Trophoblast cell (in vitro differentiated cells and primary cell): ENCODE measurements around the gene ZC3H15.
"Not testable (repeated sequence)": the region's sequence is repeated elsewhere in the genome, so short reads cannot be mapped to it uniquely, and the experiment has no call there.

ENCODE experiments used
- DNase-seq, 2 donors: peaks; one replicate each; pipeline ENCODE4 v3.0.0-alpha.2; 2016
- H2AFZ ChIP-seq: 2 replicates; pipeline ENCODE4 v1.6.1; 2013; ENCODE audit warnings: low read length, moderate library complexity, mild to moderate bottlenecking; ENCODE audit not compliant: insufficient read depth, poor library complexity
- H2AK5ac ChIP-seq: 2 replicates; pipeline ENCODE4 v1.6.1; 2013; ENCODE audit warnings: mild to moderate bottlenecking, low read length
- H2BK120ac ChIP-seq: 2 replicates; pipeline ENCODE4 v1.6.1; 2013; ENCODE audit warnings: low read length, mild to moderate bottlenecking, moderate library complexity; ENCODE audit not compliant: insufficient read depth, poor library complexity
- H2BK12ac ChIP-seq: 2 replicates; pipeline ENCODE4 v1.6.1; 2013; ENCODE audit warnings: mild to moderate bottlenecking, low read length, moderate library complexity
- H2BK5ac ChIP-seq: 2 replicates; pipeline ENCODE4 v1.6.1; 2013; ENCODE audit warnings: low read length, low read depth, moderate library complexity, mild to moderate bottlenecking; ENCODE audit not compliant: poor library complexity
- H3K14ac ChIP-seq: 2 replicates; pipeline ENCODE4 v1.6.1; 2013; ENCODE audit warnings: mild to moderate bottlenecking, low read length
- H3K18ac ChIP-seq: 2 replicates; pipeline ENCODE4 v1.6.1; 2013; ENCODE audit warnings: mild to moderate bottlenecking, low read length
- H3K23ac ChIP-seq: 2 replicates; pipeline ENCODE4 v1.6.1; 2013; ENCODE audit warnings: low read length
- H3K27ac ChIP-seq: 2 replicates; pipeline ENCODE4 v1.5.1; 2013; ENCODE audit warnings: low read depth, mild to moderate bottlenecking, inconsistent platforms, low read length, moderate library complexity
- H3K27me3 ChIP-seq: 2 replicates; pipeline ENCODE4 v1.6.1; 2013; ENCODE audit warnings: inconsistent platforms, mild to moderate bottlenecking, low read length, moderate library complexity; ENCODE audit not compliant: insufficient read depth
- H3K36me3 ChIP-seq, 2 experiments: 1 replicate in 1 of 2; 2 replicates in 1 of 2; pipeline ENCODE4 v1.6.1; 2013; ENCODE audit warnings: low read length in 2 of 2, mild to moderate bottlenecking in 2 of 2, moderate library complexity in 1 of 2; ENCODE audit not compliant: insufficient read depth in 2 of 2, control insufficient read depth in 1 of 2
- H3K4ac ChIP-seq: 2 replicates; pipeline ENCODE4 v1.6.1; 2013; ENCODE audit warnings: low read depth, mild to moderate bottlenecking, low read length, moderate library complexity
- H3K4me1 ChIP-seq, 2 experiments: 1 replicate in 1 of 2; 2 replicates in 1 of 2; pipeline ENCODE4 v1.6.1; 2013; ENCODE audit warnings: low read length in 2 of 2, mild to moderate bottlenecking in 2 of 2, moderate library complexity in 1 of 2; ENCODE audit not compliant: insufficient read depth in 2 of 2, control insufficient read depth in 1 of 2
- H3K4me2 ChIP-seq: 2 replicates; pipeline ENCODE4 v1.6.1; 2013; ENCODE audit warnings: inconsistent platforms, mild to moderate bottlenecking, low read length, moderate library complexity
- H3K4me3 ChIP-seq: 2 replicates; pipeline ENCODE4 v1.5.1; 2013; ENCODE audit warnings: mild to moderate bottlenecking, low read depth, low read length, inconsistent platforms
- H3K79me1 ChIP-seq: one replicate; pipeline ENCODE4 v1.6.1; 2013; ENCODE audit warnings: low read length
- H3K79me2 ChIP-seq: 2 replicates; pipeline ENCODE4 v1.6.1; 2013; ENCODE audit warnings: low read length, mild to moderate bottlenecking; ENCODE audit not compliant: control insufficient read depth, insufficient read depth, poor library complexity
- H3K9ac ChIP-seq: 2 replicates; pipeline ENCODE4 v1.6.1; 2013; ENCODE audit warnings: mild to moderate bottlenecking, low read length
- H3K9me3 ChIP-seq: 2 replicates; pipeline ENCODE4 v1.6.1; 2013; ENCODE audit warnings: low read depth, mild to moderate bottlenecking, control low read depth, inconsistent platforms, low read length; ENCODE audit not compliant: insufficient read depth
- H4K12ac ChIP-seq: 2 replicates; pipeline ENCODE4 v1.6.1; 2013; ENCODE audit warnings: low read depth, mild to moderate bottlenecking, low read length, moderate library complexity
- H4K8ac ChIP-seq: 2 replicates; pipeline ENCODE4 v1.6.1; 2013; ENCODE audit warnings: low read depth, mild to moderate bottlenecking, low read length, moderate library complexity
- H4K91ac ChIP-seq: one replicate; pipeline ENCODE4 v1.6.1; 2013; ENCODE audit warnings: low read depth, mild to moderate bottlenecking, low read length, moderate library complexity
- WGBS: extraction: QIAGEN DNeasy Blood & Tissue Kit; methylation state at CpG from one replicate; pipeline ENCODE4 v1.1.7; 2013; ENCODE audit warnings: missing lambda C conversion rate; ENCODE audit not compliant: insufficient read length, insufficient coverage; ENCODE audit errors: extremely low coverage; 5-methylcytosine and 5-hydroxymethylcytosine counted together

Gene ZC3H15

GRCh38 chr2:186467421-186467820 lies 18.6 kb upstream of the ZC3H15 start:
- H3K27ac ChIP-seq = no peak overlapping the region
- H2BK12ac ChIP-seq = no peak overlapping the region
- DNase-seq = no peak
- no peak overlapping the region for H3K14ac ChIP-seq
- H4K12ac ChIP-seq = no peak overlapping the region
- no peaks in the 10 kb centered on the region for H3K79me2 ChIP-seq
- H3K27me3 ChIP-seq = no peaks in the 10 kb centered on the region
- H3K4me3 ChIP-seq = no peak overlapping the region
- H3K36me3 ChIP-seq = no peaks in the 10 kb centered on the region
- H3K4ac ChIP-seq = no peak overlapping the region
- H4K91ac ChIP-seq = no peak overlapping the region
- WGBS = no CpG with 5 or more reads among the region's 2 CpGs
- H3K9ac ChIP-seq = no peak overlapping the region
- H3K23ac ChIP-seq = no peak overlapping the region
- no peak overlapping the region for H2BK5ac ChIP-seq
- no peaks in the 10 kb centered on the region for H3K4me1 ChIP-seq
- H4K8ac ChIP-seq = no peak overlapping the region
- H3K18ac ChIP-seq = no peak overlapping the region
- no peak overlapping the region for H3K4me2 ChIP-seq
- no peak overlapping the region for H2AK5ac ChIP-seq
- H2AFZ ChIP-seq = no peak overlapping the region
- H3K9me3 ChIP-seq = peaks cover 2% of the 10 kb centered on the region
- no peak overlapping the region for H2BK120ac ChIP-seq
- H3K79me1 ChIP-seq = no peaks in the 10 kb centered on the region

GRCh38 chr2:186472722-186473493 lies 13.2 kb upstream of the ZC3H15 start:
- no CpG with 5 or more reads among the region's 49 CpGs for WGBS
- H3K18ac ChIP-seq, H3K4ac ChIP-seq, H3K23ac ChIP-seq, H2BK12ac ChIP-seq, H4K91ac ChIP-seq, H3K27me3 ChIP-seq, DNase-seq, H3K4me2 ChIP-seq, H3K79me2 ChIP-seq, H4K12ac ChIP-seq, H2AK5ac ChIP-seq, H3K4me3 ChIP-seq, H3K9ac ChIP-seq, H4K8ac ChIP-seq, H3K36me3 ChIP-seq, H2BK5ac ChIP-seq, H2BK120ac ChIP-seq, H2AFZ ChIP-seq, H3K79me1 ChIP-seq, H3K14ac ChIP-seq, H3K9me3 ChIP-seq, H3K4me1 ChIP-seq, H3K27ac ChIP-seq: not testable (repeated sequence)

GRCh38 chr2:186474239-186474638 lies 11.8 kb upstream of the ZC3H15 start:
- H2AK5ac ChIP-seq, H4K8ac ChIP-seq, H3K4me2 ChIP-seq, H3K23ac ChIP-seq, H3K4ac ChIP-seq, H3K27me3 ChIP-seq, H3K4me1 ChIP-seq, H3K14ac ChIP-seq, H2BK5ac ChIP-seq, H4K91ac ChIP-seq, H2BK12ac ChIP-seq, DNase-seq, H4K12ac ChIP-seq, H3K36me3 ChIP-seq, H3K79me1 ChIP-seq, H3K18ac ChIP-seq, H3K79me2 ChIP-seq, H3K27ac ChIP-seq, H3K9me3 ChIP-seq, H3K9ac ChIP-seq, H2AFZ ChIP-seq, H3K4me3 ChIP-seq, H2BK120ac ChIP-seq: not testable (repeated sequence)
- no CpG with 5 or more reads among the region's 1 CpG for WGBS

GRCh38 chr2:186477790-186478189 lies 8.3 kb upstream of the ZC3H15 start:
- H3K9ac ChIP-seq = no peak overlapping the region
- no peaks in the 10 kb centered on the region for H3K4me1 ChIP-seq
- no peak overlapping the region for H4K91ac ChIP-seq
- H3K4ac ChIP-seq = no peak overlapping the region
- no peaks in the 10 kb centered on the region for H3K36me3 ChIP-seq
- H3K23ac ChIP-seq = no peak overlapping the region
- no peak overlapping the region for H2AFZ ChIP-seq
- H3K79me2 ChIP-seq = no peaks in the 10 kb centered on the region
- no peak for DNase-seq
- no peak overlapping the region for H3K4me3 ChIP-seq
- H3K27me3 ChIP-seq = no peaks in the 10 kb centered on the region
- no peaks in the 10 kb centered on the region for H3K79me1 ChIP-seq
- no peak overlapping the region for H3K14ac ChIP-seq
- H2BK12ac ChIP-seq = no peak overlapping the region
- H3K9me3 ChIP-seq = no peaks in the 10 kb centered on the region
- H4K12ac ChIP-seq = no peak overlapping the region
- H2BK120ac ChIP-seq = no peak overlapping the region
- no peak overlapping the region for H2AK5ac ChIP-seq
- H3K18ac ChIP-seq = no peak overlapping the region
- no peak overlapping the region for H3K27ac ChIP-seq
- H4K8ac ChIP-seq = no peak overlapping the region
- H2BK5ac ChIP-seq = no peak overlapping the region
- WGBS = no CpG with 5 or more reads among the region's 3 CpGs
- no peak overlapping the region for H3K4me2 ChIP-seq
